Vagina (tissue), 2 donors: ENCODE measurements around the gene STC2.

ENCODE experiments used
- POLR2A ChIP-seq, 2 donors: fragments of 450-650 bp; IDR thresholded peaks; one replicate each; pipeline ENCODE4 v1.6.1; 2017; ENCODE audit warnings: antibody characterized with exemption in 2 of 2, mild to moderate bottlenecking in 2 of 2, moderate library complexity in 2 of 2
- POLR2AphosphoS5 ChIP-seq, 2 donors: sonication (generic); formaldehyde crosslinking; IDR thresholded peaks; one replicate each; pipeline ENCODE4 v1.9.0; 2017; ENCODE audit warnings: antibody characterized with exemption in 2 of 2, mild to moderate bottlenecking in 2 of 2, low read depth in 1 of 2; ENCODE audit not compliant: insufficient read depth in 1 of 2
- TF ChIP-seq, protein P1 (sequence below), 3 experiments: fragments of 450-650 bp in 2 of 3; fragments of 200-600 bp in 1 of 3; sonication (generic) in 1 of 3; IDR thresholded peaks; one replicate each; pipeline ENCODE4 v1.5.1; 2017 to 2019; ENCODE audit warnings: antibody characterized with exemption in 3 of 3, mild to moderate bottlenecking in 2 of 3, moderate library complexity in 2 of 3

- TF ChIP-seq, protein P1, sequence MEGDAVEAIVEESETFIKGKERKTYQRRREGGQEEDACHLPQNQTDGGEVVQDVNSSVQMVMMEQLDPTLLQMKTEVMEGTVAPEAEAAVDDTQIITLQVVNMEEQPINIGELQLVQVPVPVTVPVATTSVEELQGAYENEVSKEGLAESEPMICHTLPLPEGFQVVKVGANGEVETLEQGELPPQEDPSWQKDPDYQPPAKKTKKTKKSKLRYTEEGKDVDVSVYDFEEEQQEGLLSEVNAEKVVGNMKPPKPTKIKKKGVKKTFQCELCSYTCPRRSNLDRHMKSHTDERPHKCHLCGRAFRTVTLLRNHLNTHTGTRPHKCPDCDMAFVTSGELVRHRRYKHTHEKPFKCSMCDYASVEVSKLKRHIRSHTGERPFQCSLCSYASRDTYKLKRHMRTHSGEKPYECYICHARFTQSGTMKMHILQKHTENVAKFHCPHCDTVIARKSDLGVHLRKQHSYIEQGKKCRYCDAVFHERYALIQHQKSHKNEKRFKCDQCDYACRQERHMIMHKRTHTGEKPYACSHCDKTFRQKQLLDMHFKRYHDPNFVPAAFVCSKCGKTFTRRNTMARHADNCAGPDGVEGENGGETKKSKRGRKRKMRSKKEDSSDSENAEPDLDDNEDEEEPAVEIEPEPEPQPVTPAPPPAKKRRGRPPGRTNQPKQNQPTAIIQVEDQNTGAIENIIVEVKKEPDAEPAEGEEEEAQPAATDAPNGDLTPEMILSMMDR (IDR thresholded peaks at IDR 0.05): no peak
- TF ChIP-seq POLR2A (IDR thresholded peaks at IDR 0.05) (no peak), POLR2AphosphoS5 (IDR thresholded peaks at IDR 0.05; ENCODE audit: insufficient read depth in 1 of 2, low read depth in 1 of 2) (no peak)
Observed at GRCh38 chr5:173271419-173271818, 56.8 kb downstream of the STC2 start.
